GM12878 (cell line): Measurements from ENCODE around the gene TCERG1L.

Experiments
- BRCA1 ChIP-seq: IDR thresholded peaks from 2 replicates; pipeline ENCODE4 v1.6.1; 2011; ENCODE audit warnings: low read depth, low read length, improper control_type of control experiment
- CTCF ChIP-seq, 3 experiments: IDR thresholded peaks in 2 of 3; conservative IDR thresholded peaks in 1 of 3; 2 replicates each; pipeline ENCODE4 v1.5.1; 2011; ENCODE audit warnings: low read depth in 3 of 3, low read length in 3 of 3, mild to moderate bottlenecking in 3 of 3, control low read depth in 2 of 3, moderate library complexity in 2 of 3, inconsistent platforms in 1 of 3, mixed read lengths in 1 of 3; ENCODE audit not compliant: control insufficient read depth in 2 of 3, insufficient read depth in 1 of 3; ENCODE audit errors: extremely low read depth in 1 of 3
- GABPA ChIP-seq: IDR thresholded peaks from 2 replicates; pipeline ENCODE4 v1.6.1; 2014; ENCODE audit warnings: antibody characterized with exemption, low read depth, mild to moderate bottlenecking, inconsistent platforms
- LARP7 ChIP-seq: fragments of 450-650 bp; IDR thresholded peaks from 2 replicates; pipeline ENCODE4 v1.6.1; 2017; ENCODE audit warnings: mild to moderate bottlenecking
- MAX ChIP-seq: IDR thresholded peaks from 2 replicates; pipeline ENCODE4 v1.6.1; 2012; ENCODE audit warnings: low read depth, low read length, improper control_type of control experiment
- MXI1 ChIP-seq: fragments of 150-350 bp; IDR thresholded peaks from 2 replicates; pipeline ENCODE4 v1.6.1; 2011; ENCODE audit warnings: low read depth, mild to moderate bottlenecking, inconsistent platforms, low read length, improper control_type of control experiment
- NFYB ChIP-seq: IDR thresholded peaks from 2 replicates; pipeline ENCODE4 v1.6.1; 2011; ENCODE audit warnings: low read depth, mild to moderate bottlenecking, low read length, improper control_type of control experiment, moderate library complexity; ENCODE audit not compliant: insufficient read depth
- PAX8 ChIP-seq: fragments of 450-650 bp; IDR thresholded peaks from 2 replicates; pipeline ENCODE4 v1.6.1; 2017; ENCODE audit warnings: mild to moderate bottlenecking, moderate library complexity
- SPI1 ChIP-seq: IDR thresholded peaks from 2 replicates; pipeline ENCODE4 v1.6.1; 2011; ENCODE audit warnings: low read depth, mild to moderate bottlenecking, low read length, moderate library complexity, borderline replicate concordance; ENCODE audit not compliant: insufficient read depth

- no peak for TF ChIP-seq BRCA1
- TF ChIP-seq SPI1, result no peak
- no peak for TF ChIP-seq CTCF (IDR thresholded peaks at IDR 0.05 in 2 of 3, conservative IDR thresholded peaks at IDR 0.05 in 1 of 3; ENCODE audit: control insufficient read depth in 2 of 3, extremely low read depth in 1 of 3, insufficient read depth in 1 of 3, low read depth in 3 of 3, low read length in 3 of 3)
- TF ChIP-seq LARP7, result no peak
- TF ChIP-seq MAX, result no peak
- no peak for TF ChIP-seq GABPA
- no peak for TF ChIP-seq NFYB
- no peak for TF ChIP-seq PAX8
- TF ChIP-seq MXI1, result no peak
These were observed 58.8 kb downstream of the TCERG1L start for GRCh38 chr10:131252567-131253276.
